ENCODE measurements around the gene GRHL3.
A peak's percentile ranks its signal among the peaks of the same experiment; 100 is the strongest.

Gene GRHL3

DNA sequence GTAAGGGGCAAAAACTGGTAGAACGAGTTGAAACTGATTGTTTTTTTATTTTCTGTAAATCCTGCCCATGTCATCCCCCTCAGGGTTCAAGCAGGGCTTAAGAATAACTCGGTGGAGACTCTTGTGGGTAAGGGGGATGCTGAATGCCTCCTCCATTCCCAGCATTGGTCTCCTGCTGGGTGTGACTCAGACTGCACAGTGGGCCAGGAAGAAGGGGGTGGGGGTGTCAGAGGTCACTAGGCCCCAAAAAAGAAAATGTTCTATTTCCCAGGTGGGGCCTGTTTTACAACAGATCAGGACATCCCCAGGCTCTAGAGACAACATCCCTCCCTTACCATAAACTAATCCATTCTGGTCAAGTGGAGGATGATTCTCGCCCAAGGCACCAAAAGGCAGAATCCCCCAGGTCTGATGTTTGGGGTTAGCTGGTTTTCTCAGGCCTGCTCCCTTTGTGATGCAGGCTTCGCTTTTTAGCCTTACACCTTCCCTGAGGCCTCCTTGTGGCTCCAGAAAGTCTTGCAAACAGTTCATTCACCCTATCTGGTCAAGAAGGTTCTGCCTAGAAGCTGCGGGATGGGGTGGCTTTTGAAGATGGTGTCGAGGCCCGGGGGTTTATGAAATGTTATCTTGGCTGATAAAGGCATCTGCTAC, 10.7 kb upstream of the GRHL3 start:
- no peak overlapping the region for H3K4me3 ChIP-seq (ENCODE audit: low read length)
- TF ChIP-seq, protein P1, sequence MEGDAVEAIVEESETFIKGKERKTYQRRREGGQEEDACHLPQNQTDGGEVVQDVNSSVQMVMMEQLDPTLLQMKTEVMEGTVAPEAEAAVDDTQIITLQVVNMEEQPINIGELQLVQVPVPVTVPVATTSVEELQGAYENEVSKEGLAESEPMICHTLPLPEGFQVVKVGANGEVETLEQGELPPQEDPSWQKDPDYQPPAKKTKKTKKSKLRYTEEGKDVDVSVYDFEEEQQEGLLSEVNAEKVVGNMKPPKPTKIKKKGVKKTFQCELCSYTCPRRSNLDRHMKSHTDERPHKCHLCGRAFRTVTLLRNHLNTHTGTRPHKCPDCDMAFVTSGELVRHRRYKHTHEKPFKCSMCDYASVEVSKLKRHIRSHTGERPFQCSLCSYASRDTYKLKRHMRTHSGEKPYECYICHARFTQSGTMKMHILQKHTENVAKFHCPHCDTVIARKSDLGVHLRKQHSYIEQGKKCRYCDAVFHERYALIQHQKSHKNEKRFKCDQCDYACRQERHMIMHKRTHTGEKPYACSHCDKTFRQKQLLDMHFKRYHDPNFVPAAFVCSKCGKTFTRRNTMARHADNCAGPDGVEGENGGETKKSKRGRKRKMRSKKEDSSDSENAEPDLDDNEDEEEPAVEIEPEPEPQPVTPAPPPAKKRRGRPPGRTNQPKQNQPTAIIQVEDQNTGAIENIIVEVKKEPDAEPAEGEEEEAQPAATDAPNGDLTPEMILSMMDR (conservative IDR thresholded peaks at IDR 0.05; ENCODE audit: low read depth, low read length), result peak; percentile 46
- DNase-seq (ENCODE audit: low read depth), result no peak

DNA sequence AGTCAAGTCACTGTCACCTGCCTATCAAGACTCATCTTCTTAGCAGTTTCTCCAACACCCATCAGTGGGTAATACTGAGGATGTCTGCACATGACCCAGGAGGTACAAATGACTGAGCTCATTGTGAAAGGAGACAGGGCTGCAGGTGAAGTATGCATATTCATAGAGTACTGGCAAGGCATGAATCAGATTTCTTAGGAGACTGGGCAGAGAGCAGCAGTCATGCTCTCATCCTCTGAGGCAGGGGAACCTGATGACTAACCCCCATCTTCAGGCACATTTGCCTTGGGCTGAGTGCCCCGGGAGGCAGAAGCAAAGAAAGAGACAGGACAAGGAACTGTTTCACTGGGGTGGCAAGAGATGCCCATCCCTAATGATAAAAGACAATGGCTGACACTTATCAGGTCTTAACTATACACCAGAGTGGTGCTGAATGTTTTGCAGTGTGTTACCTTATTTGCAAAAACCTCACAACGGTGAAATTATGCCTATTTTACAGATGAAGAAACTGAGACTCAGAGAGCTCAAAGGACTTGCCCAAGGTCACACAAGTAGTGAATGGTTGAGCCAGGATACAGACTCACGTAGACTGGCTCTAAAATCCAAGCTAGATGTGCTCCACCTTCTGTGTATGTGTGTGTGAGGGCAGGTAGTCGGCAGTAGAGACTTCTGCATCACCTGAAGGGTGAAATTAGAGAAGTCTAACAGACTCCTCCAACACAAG, 9.2 kb upstream of the GRHL3 start:
- H3K4me3 ChIP-seq (ENCODE audit: low read length), result no peak overlapping the region
- TF ChIP-seq, protein P1 (conservative IDR thresholded peaks at IDR 0.05; ENCODE audit: low read depth, low read length), result no peak
- no peak for DNase-seq (ENCODE audit: low read depth)

DNA sequence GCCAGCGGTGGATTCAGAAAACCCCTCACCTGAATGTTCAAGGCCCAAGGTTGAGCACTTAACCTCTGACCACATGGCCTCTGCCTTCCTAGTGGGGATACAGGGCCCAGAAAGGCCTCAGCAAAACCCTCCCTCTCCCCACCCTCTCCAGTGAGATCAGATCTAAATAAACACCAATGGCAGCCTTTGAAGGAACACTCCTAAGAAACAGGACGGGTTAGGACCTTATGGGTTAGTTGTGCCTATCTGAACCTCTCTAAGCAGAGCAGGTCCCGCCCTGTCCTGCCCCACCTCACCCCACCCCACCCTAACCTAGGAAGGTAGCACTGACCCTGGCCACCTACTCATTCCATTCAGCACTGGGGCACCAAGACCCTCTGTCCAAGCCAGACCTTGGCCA, 7.9 kb upstream of the GRHL3 start:
- no peak overlapping the region for H3K4me3 ChIP-seq (ENCODE audit: low read length)
- no peak for DNase-seq (ENCODE audit: low read depth)
- TF ChIP-seq, protein P1 (conservative IDR thresholded peaks at IDR 0.05; ENCODE audit: low read depth, low read length), result no peak

DNA sequence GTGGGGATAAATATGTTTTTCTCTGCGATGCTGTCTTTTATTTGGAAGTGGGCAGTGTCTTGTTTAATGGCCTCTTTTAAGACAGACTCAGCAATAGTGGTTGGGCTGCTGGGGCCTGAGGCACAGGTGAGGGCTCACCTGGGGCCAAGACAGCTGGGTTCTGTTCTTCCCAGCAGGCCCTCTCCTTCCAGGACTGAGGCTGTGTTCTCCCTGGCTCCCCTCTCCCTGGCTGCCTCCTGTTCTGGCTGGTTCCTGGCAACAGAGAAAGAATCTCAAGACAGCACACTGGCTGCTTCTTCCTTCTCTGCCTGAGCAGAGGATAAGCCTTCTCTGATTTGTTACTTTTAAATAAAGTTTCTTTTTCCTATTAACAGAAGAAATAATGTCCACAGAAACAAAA, 7.4 kb upstream of the GRHL3 start:
- TF ChIP-seq, protein P1 (conservative IDR thresholded peaks at IDR 0.05; ENCODE audit: low read depth, low read length), result no peak
- no peak for DNase-seq (ENCODE audit: low read depth)
- no peak overlapping the region for H3K4me3 ChIP-seq (ENCODE audit: low read length)

DNA sequence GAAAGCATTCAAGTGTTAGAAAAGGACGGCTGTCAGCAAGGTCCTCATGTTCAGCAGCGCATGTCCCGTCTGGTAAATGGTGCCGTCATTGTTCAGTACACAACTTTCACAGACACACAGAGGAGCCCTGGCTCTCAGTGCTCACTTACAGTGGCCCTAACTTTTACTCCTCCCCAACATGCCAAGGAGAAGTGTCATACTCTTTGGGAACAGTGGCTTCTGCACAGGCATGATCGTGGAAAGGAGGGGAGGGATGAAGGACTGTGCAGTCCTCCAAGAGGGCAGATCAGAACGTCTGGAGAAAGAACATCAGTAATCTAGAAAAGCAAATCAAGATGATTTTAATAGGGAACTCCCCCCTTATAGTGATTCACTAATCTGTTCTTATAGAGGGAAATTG, 3.8 kb upstream of the GRHL3 start:
- TF ChIP-seq, protein P1 (conservative IDR thresholded peaks at IDR 0.05; ENCODE audit: low read depth, low read length), result no peak
- no peak for DNase-seq (ENCODE audit: low read depth)
- H3K4me3 ChIP-seq (ENCODE audit: low read length), result no peak overlapping the region

DNA sequence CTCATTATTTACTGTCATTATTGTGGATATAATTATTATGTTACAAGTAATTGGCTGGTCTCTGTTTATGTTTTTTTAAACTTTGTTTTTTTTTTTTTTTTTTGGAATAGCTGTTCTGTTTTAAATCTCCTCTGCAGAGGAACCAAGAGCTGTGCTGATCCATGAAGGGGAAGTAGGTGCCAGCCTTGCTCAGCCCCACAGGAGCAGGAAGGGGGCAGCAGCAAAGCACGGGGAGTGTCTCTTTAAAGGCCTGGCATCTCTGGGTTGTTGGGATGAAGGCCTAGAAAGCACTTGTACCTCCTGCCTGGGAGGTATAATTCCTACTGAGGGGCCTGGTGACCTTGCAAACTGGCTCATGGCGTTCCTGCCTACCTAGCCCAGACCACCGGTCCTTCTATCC, 2.5 kb upstream of the GRHL3 start:
- TF ChIP-seq, protein P1 (conservative IDR thresholded peaks at IDR 0.05; ENCODE audit: low read depth, low read length), result no peak
- no peak for DNase-seq (ENCODE audit: low read depth)
- H3K4me3 ChIP-seq (ENCODE audit: low read length), result no peak overlapping the region

DNA sequence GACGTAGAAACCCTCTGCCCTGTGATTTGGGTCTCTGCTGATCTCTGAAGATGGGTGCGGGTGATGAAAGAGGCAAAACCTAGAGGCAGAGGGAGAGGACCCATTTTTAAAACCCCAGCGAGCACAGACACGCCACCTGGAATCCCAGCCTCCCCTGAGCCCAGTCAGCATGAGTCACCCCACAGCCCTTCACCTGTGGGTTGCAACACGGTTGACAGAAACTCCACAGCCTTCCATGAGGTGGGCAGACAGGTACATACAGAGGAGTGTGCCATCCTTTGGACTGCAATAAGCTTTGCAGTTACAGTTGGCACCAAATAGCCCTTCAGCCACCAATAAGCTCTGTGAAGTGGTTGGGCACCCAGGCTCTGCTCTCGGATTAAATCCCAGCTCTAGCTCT, 2.1 kb upstream of the GRHL3 start:
- TF ChIP-seq, protein P1 (conservative IDR thresholded peaks at IDR 0.05; ENCODE audit: low read depth, low read length), result no peak
- no peak for DNase-seq (ENCODE audit: low read depth)
- no peak overlapping the region for H3K4me3 ChIP-seq (ENCODE audit: low read length)

Data from retinal pigment epithelial cell (primary cell).